SK-MEL-5 (cell line): ENCODE results near the gene PPP2R2C. TPM values are rescaled to one million over a fixed set of nuclear protein-coding genes. Genes with fewer than 3 reads are reported as not detected.

Experiments
- DNase-seq: peaks from one replicate; pipeline ENCODE4 v3.0.0-alpha.2; 2016; ENCODE audit warnings: low read depth, low spot score
- in situ Hi-C: cut with HindIII; loops from 2 replicates; pipeline ENCODE4 v1.10.0; 2016; ENCODE audit warnings: low sequenced_read_pairs, high pct_unique_total_duplicates, low pct_unique_long_range_greater_than_20kb
- total RNA-seq: library from RNA; depleted of rRNA; stranded (reverse); fragments of >200 nt; shearing (Covaris generic); gene quantifications from 2 replicates; pipeline ENCODE4 v1.2.3, GENCODE V29; 2014

PPP2R2C gene
- total RNA-seq, 1 experiment from 2014 or later: 0.55 TPM

DNA sequence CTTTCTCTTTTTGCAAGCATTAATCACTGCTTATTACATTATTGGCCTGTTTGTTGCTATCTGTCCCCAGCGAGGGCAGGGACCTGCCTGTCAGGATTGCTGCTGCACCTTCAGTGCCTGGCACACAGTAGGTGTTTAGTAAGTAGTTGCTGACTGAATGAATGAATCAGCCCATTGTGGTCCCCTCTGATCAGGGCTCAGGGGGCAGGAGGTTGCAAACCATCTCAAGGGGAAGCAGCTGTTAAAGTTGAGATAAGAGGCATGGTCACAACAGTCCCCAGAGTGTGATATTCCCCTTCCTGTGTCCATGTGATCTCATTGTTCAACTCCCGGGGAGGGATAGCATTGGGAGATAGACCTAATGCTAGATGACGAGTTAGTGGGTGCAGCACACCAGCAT lies 117.4 kb downstream of the PPP2R2C start:
- in situ Hi-C loops: no loop called here
- DNase-seq: no peak

GRCh38 chr4:6354626-6355025 lies 117.8 kb downstream of the PPP2R2C start:
- in situ Hi-C loops: no loop called here
- no peak for DNase-seq

- in situ Hi-C loops: no loop called here
- no peak for DNase-seq
These were observed 118.3 kb downstream of the PPP2R2C start for GRCh38 chr4:6354119-6354518.

GRCh38 chr4:6352031-6352692 lies 120.3 kb downstream of the PPP2R2C start:
- in situ Hi-C loops: no loop called here

DNA sequence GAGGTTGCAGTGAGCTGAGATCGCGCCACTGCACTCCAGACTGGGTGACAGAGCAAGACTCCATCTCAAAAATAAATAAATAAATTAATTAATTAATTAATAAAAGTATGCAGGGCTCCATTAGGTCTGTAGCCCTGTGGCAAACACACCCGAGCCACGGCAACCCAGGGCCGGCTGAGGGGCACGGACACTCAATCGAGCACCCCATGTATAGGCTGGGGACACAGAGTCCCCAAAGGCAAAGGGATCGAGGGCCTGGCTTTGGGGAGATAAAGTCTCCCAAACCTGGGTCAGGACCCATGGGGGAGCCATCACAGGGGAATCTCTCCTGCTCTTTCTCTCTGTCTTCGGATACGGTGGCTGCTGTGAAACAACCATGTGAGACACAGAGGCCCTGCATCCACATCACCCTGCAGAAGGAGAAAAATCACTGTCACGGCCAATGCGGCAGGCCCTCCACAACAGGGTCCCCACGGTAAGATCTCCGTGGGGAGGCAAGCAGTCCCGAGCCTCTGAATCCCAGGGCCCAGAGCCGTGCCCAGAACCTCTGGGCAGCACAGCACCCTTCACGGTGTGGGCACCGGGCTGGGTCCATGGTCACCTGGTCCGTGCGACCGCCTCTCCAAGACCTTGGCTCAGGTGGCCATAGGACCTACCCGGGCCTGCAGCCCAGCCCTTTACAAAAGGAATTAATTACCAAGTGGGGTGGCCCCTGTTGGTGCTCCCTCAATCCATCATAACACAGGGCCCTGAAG lies 121.0 kb downstream of the PPP2R2C start:
- DNase-seq: no peak
- in situ Hi-C loops: no loop called here

More at GRCh38 chr4:6352031-6352692, 120.3 kb downstream of the PPP2R2C start:
- no peak for DNase-seq

- DNase-seq: no peak
- in situ Hi-C loops: no loop called here
These were observed 121.8 kb downstream of the PPP2R2C start for GRCh38 chr4:6350646-6351045.

DNA sequence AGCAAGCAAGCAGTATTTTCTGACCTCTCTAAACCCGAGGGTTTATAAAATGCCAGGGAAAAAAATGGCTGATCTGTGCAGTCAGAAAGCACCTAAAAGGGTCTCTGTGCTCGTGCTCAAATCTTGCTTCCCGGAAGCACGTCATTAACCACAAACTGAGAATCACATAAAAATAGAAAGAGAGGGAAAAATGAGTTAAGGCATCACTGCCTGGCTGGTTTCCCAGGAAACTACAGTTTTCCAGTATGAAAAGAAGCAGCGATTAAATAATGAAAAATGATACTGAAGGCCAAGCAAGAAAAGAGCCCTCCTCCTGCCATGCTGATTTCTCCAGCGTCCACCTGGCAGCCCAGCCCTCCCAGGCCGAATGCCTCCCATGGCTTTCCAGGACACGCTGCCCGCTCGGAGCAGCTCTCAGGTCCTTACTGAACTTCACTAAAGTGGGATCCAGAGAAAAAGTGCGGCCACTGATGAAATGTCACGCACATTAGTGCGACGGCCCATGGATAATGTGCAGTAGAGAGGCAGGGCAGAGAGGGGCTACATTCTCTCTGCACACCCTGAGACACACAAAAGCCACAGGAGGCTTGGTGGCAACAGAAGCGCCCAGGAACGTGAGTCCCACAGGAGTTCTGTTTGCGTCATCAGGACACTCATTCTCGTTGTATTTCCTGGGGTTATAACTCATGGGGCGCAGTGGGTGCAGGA lies 122.4 kb downstream of the PPP2R2C start:
- DNase-seq: no peak

DNA sequence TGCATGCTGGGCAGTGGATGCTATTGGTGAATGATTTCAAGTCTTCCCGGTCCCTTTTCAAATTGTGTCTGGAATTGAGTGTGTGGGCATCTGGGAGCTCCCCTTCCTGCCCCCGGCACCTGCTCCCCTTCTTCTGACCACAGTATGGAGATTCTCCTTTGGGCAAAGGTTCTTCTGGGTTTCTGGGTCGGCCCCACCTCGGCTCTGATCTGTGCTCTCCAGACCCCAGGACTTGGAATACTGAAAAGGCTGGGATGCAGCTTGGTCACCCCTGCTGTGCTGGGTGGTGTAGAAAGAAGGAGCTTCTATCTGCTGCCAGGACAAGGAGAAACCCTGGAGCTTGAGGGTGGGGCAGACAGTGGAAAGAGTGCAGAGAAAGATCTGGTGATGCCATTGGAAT lies 124.0 kb downstream of the PPP2R2C start:
- no peak for DNase-seq
- in situ Hi-C loops: no loop called here

More for the DNA sequence above, 122.4 kb downstream of the PPP2R2C start:
- in situ Hi-C loops: no loop called here

DNA sequence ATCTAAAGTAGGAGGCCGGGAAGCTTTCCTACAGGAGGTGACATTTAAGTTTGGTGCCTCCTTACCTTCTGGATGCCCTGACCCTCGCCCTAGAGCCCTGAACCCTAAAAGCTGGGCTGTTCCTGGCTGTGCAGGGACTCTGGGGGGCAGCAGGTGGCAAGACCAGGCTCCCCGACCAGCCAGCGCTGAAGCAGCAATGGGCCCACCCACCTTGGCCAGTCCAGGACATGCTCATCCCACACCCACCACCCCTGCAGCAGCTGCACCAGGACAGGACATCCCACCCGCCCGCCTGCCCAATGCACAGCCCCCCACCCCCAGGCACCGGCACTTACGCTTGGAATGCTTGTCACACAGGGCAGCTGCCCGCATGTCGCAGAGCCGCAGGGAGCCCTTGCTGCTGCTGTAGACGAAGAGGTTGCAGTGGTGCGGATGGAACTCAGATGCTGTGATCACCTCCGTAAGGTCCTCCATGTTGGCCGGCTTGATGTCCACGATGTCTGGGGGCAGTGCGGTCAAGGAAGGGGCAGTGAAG lies 124.8 kb downstream of the PPP2R2C start:
- no peak for DNase-seq
- in situ Hi-C loops: no loop called here

DNA sequence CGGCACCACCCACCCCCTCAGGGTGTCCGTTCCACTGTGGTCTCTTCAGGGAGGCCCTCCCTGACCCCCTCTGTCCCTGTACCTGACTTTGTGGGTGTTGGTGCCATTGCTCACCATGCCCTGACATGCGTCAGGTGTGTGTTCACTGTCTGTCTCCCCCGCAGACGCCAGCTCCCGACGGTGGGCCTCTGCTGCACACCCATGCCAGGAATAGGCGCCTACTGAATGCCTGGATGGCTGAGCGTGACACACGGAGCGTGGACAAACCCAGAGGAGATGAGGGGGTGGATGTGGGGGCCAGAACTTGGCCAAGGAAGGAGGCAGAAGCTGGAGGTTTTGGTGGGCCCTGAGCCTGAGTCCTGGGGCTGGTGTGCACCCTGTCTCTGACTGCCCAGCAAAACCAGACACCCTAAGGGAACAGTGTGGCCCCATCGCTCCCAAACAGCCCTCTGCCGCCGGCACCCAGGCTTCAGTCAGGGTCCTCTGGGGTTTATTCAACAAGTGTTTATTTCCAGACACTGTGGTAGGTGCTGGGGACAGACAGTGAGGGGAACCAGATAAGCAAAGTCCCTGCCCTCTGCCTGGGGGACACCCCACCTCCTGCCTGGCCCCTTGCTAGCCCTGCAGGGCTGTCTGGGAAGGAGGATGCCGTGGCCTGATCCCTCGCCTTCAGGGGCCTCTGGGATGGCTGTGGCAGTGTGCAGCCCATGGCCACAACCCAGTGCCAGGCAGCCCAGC lies 125.9 kb downstream of the PPP2R2C start:
- in situ Hi-C loops: no loop called here
- no peak for DNase-seq

DNA sequence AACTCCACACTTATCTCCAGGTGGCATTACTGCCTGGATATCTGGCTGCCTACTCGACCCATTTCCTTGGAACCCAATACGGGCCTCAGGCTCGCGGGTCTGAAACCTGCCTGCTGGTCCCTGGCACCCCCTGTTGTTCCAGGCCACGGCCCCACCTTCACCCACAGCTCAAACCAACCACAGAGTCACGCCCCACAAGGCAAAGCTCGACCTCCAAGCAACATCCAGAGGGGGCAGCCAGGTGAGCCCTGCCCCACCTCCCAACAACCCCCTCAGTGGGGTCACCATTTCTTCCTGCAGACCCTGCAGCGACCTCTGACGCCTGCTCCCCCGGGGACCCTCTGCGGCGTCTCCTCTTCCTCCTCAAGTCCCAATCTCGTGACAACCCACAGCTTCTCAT lies 126.5 kb downstream of the PPP2R2C start:
- in situ Hi-C loops: no loop called here
- no peak for DNase-seq

DNA sequence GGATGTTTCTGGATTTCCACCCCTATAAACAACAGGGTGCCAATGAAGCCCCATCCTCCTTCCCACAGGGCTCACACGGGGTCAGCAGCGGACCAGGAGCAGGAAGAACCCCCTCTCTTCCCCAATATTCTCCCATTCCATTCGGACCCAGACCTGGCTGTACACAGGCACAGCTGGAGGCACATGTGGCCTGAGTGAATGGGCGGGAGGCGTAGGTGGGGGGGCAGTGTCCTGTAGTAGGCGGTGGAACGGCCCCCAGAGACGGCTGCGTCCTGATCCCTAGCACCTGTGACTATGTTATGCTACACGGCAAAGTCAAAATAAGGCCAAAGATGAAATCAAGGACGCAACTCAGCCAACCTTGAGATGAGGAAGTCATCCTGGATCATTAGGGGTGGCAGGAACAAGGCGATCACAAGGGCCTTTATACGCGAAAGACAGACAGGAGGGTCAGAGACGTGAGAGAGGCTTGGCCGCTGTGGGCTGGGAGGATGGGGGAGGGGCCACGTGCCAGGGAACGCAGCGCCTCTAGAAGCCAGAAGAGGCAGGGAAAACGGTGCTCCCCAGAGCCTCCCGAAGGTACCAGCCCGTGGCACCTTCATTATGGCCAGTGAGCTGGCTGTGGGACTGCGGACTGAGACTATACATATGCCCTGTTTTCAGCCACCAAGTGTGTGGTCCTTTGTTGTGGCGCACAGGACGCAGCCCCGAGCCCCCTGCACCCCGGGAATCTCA lies 127.2 kb downstream of the PPP2R2C start:
- in situ Hi-C loops: no loop called here

DNA sequence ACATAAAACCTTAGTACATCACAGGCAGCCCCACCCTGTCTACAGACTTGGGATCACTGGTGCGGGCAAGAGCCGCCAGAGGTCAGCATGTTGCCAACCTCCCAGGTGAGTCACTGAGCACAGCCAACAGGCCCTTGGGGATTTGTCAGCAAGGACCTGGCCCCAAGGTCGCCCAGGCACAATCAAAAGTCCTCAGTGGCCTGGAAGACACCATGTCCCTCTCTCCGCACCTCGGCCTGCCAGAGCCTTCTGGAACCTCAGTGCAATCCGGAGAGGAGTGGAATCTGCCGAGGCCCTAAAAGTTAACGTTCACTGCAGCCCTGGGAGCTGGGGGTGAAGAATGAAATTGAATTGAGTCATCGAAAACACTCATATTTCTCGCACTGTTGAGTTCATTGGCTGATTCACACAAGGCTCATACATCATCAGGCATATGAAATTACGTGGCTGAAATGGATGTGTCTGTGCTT lies 128.4 kb downstream of the PPP2R2C start:
- peak; percentile 18 for DNase-seq
- in situ Hi-C loops: no loop called here

More for the DNA sequence above, 127.2 kb downstream of the PPP2R2C start:
- no peak for DNase-seq

GRCh38 chr4:6342530-6343293 lies 129.7 kb downstream of the PPP2R2C start:
- no peak for DNase-seq
- in situ Hi-C loops: no loop called here

- no peak for DNase-seq
- in situ Hi-C loops: no loop called here
These were observed 130.7 kb downstream of the PPP2R2C start for GRCh38 chr4:6341696-6342095.

DNA sequence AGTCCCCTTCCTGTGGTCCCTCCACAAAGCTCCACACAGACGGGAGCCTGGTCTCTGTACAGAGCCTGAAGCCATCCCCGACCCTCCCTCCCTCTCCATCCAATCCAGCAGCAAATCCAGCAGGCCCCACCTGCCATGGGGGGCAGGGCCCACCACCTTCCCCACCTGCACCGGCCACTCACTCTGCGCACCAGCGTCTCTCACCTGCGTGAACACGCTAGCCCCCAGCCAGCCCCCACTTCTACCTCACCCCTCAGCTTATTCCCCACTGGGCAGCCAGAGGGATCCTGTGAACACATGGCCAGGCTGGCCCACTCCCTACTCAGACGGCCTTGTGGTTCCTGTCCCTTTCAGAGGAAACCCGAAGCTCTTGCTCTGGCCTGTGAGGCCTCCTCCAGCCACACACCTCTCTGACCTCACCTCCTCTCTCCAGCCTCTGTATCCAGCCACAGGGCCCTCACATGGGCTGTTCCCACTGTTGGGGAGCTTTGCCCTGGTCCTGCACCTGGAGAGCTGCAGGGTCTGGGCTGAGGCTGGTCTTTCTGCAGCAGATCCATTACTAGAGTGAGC lies 131.9 kb downstream of the PPP2R2C start:
- in situ Hi-C loops: no loop called here
- no peak for DNase-seq
